22Rv1 (cell line): ENCODE data around the gene GALNTL6.
"Not testable (repeated sequence)": the region's sequence is repeated elsewhere in the genome, so short reads cannot be mapped to it uniquely, and the experiment has no call there.

Source experiments
- H3K27ac ChIP-seq: fragments of 450-650 bp; 2 replicates; pipeline ENCODE4 v1.5.1; 2017
- CTCF ChIP-seq: fragments of 450-650 bp; IDR thresholded peaks from 2 replicates; pipeline ENCODE4 v1.5.1; 2017; ENCODE audit warnings: mild to moderate bottlenecking
- ZFX ChIP-seq: fragments of 450-650 bp; IDR thresholded peaks from 2 replicates; pipeline ENCODE4 v1.6.1; 2017; ENCODE audit warnings: antibody characterized with exemption, borderline replicate concordance

The GALNTL6 gene

GRCh38 chr4:172786039-172786792 lies 973.0 kb downstream of the GALNTL6 start:
- H3K27ac ChIP-seq = no peak overlapping the region
- TF ChIP-seq ZFX (no peak), CTCF (no peak)

- no peak overlapping the region for H3K27ac ChIP-seq
- TF ChIP-seq CTCF (no peak), ZFX (no peak)
Observed at GRCh38 chr4:172787111-172787510, 973.9 kb downstream of the GALNTL6 start.

GRCh38 chr4:172791841-172792240 lies 978.6 kb downstream of the GALNTL6 start:
- no peak overlapping the region for H3K27ac ChIP-seq
- TF ChIP-seq ZFX (no peak), CTCF (no peak)

GRCh38 chr4:172793565-172794306 lies 980.5 kb downstream of the GALNTL6 start:
- TF ChIP-seq ZFX = no peak
- no peak for TF ChIP-seq CTCF
- no peak overlapping the region for H3K27ac ChIP-seq

GRCh38 chr4:172794307-172794703 lies 981.1 kb downstream of the GALNTL6 start:
- no peak overlapping the region for H3K27ac ChIP-seq
- TF ChIP-seq ZFX (no peak), CTCF (no peak)

- H3K27ac ChIP-seq = not testable (repeated sequence)
Observed at GRCh38 chr4:172797281-172797680, 984.1 kb downstream of the GALNTL6 start.

- H3K27ac ChIP-seq = no peak overlapping the region
- TF ChIP-seq CTCF (no peak), ZFX (no peak)
Observed at GRCh38 chr4:172802032-172802431, 988.8 kb downstream of the GALNTL6 start.
